GM19468 (cell line): ENCODE data around the gene OSCAR.
"Not testable (repeated sequence)": the region's sequence is repeated elsewhere in the genome, so short reads cannot be mapped to it uniquely, and the experiment has no call there.

ENCODE experiments used
- ATAC-seq: cut with Tn5 transposase; IDR thresholded peaks from one replicate; pipeline ENCODE4 v1.9.1; 2021; ENCODE audit warnings: mild to moderate bottlenecking, moderate library complexity, moderate number of reproducible peaks; ENCODE audit not compliant: unreplicated experiment; ENCODE audit errors: extremely low read depth

Gene OSCAR

GRCh38 chr19:54095859-54096616, 4.6 kb downstream of the OSCAR start:
- not testable (repeated sequence) for ATAC-seq

GRCh38 chr19:54095136-54095858, 5.3 kb downstream of the OSCAR start:
- ATAC-seq = no peak

- no peak for ATAC-seq
Observed at GRCh38 chr19:54094426-54095000, 6.1 kb downstream of the OSCAR start.

DNA sequence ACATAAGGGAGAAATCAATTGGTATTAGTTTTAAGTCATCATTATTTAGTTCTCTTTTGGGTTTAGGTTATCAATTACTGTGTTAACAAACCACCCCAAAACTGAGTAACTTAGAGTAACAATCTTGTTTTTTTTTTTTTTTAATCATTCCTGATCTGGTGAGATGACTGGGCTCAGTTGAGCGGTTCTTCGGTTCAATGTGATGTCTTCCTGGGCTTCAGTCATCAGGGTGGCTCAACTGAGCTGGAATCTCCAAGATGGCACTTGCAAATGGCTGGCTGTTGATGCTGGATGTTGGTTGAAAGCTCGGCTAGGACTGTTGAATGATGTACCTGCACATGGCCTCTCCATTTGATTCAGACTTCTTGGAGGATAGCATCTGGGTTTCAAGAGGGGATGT, 16.2 kb downstream of the OSCAR start:
- no peak for ATAC-seq

DNA sequence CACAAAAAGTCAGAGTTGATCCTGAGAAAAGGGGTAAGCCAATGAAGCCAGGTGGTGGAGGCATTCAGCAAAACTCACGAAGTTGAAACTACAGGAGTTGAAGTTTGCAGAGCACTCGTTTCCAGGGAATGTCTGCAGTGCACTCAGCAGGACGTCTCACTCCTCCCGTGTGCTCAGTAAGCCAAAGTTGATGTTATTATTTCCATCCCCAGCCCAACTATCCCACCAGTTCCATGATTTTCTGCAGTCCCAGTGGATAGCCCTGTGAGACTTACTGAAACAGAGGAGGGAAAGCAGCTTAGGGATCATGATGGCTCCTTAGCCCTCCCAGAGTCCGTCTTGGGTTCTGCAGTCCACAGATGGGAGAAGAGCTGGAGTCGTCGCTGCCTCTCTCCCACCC, 19.6 kb downstream of the OSCAR start, which contains the start of gene TARM1:
Gene TARM1, minus strand, starts transcription at position 334 of the 400 bp plus-strand sequence. Its CDS starts 25 bp downstream, at position 309.
- ATAC-seq = no peak

- no peak for ATAC-seq
Observed at GRCh38 chr19:54077334-54077733, 23.3 kb downstream of the OSCAR start.

DNA sequence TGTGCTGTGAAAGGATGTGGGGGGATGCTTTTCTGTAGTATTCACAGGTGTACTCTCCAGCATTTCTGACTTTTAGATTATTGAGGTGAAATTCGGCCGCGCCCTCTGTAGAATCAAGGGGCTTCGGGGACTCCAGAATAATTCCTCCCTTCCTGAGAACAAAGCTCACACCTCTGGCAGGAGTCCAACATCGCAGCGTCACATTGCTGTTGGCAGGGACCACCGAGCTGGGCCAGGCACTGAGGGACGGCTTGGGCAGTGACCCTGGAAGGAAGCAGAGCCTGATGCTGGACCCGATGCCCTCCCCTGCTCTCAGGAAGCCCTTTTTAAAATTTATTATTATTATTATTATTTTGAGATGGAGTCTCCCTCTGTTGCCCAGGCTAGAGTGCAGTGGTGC, 25.8 kb downstream of the OSCAR start:
- no peak for ATAC-seq

DNA sequence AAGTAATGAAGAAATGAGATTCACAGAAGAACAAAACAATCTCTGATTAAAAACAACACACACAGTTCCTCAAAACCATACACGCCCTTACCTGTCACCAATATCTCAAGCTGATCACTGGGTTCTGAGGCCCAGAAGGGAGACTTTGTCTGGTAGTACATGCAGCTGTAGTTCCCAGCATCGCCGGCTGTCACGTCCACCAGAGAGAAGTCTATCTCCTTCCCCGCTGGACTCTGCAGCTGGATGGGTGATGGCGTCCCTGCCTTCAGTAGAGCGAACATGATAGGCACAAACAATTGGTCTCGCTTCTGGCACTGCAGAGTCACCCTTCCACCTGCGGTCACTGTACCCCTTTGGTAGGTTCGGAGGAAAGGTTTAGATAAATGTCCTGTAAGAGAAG, 26.8 kb downstream of the OSCAR start:
- ATAC-seq = no peak

GRCh38 chr19:54069470-54069869, 31.1 kb downstream of the OSCAR start:
- ATAC-seq = no peak

GRCh38 chr19:54063350-54064116, 37.1 kb downstream of the OSCAR start, which contains the start of gene VSTM1:
Gene VSTM1 (minus strand): TSS chr19:54063897. CDS start chr19:54063777, 120 bp downstream.
- no peak for ATAC-seq

- no peak for ATAC-seq
Observed at GRCh38 chr19:54062643-54063042, 38.0 kb downstream of the OSCAR start.

DNA sequence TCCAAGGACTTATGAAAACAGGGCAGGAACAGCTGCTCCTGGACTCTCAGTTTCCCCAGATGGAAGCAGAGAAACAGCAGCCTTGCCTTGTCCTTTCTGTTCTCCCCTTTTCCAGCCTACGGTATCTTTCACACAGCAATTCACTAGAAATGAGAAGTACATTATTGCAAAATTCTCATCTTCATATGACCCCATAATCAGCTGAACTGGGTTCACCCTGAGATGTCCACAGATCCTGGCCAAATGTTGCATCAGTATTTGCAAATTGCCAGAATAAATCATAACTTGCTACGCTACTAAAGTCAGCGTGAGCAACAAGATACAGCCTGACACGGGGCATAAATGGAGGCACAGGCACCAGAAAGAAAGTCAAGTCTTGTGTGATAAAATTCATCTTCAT, 53.0 kb downstream of the OSCAR start:
- ATAC-seq = no peak

DNA sequence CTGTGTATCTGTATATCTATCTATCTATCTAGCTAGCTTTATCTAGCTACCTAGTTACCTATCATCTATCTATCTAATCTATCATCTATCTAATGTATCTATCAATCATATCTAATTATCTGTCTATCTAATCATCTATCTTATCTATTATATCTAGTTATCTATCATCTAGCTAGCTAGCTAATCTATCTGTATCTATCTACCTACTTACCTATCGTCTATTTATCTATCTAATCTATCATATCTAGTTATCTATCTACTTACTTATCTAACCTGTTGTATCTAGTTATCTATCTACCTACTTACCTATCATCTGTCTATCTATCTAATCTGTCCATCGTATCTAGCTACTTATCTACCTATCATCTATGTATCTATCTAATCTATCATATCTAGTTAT, 54.8 kb downstream of the OSCAR start:
- ATAC-seq = no peak
